Esophagus squamous epithelium (tissue), 5 donors: ENCODE measurements around the gene TMEM218. TPM values are rescaled to one million over a fixed set of nuclear protein-coding genes. Genes with fewer than 3 reads are reported as not detected.

ENCODE experiments used
- DNase-seq: peaks from one replicate; lab custom pipeline; 2025; lab: John Stamatoyannopoulos, UW
- H3K27ac ChIP-seq, 4 donors: fragments of 200-600 bp; sonication (generic); one replicate each; pipeline ENCODE4 v1.5.1; 2016 to 2019; ENCODE audit warnings: mild to moderate bottlenecking in 1 of 4
- H3K27me3 ChIP-seq, 4 donors: fragments of 200-600 bp; sonication (generic); 1 replicate in 3 of 4; 2 replicates in 1 of 4; pipeline versions ENCODE4 v1.5.1 to v1.6.0; 2017 to 2021; ENCODE audit warnings: antibody characterized with exemption in 1 of 4
- H3K36me3 ChIP-seq, 3 donors: fragments of 200-600 bp; sonication (generic); one replicate each; pipeline ENCODE4 v1.5.1; 2016 to 2019
- H3K4me1 ChIP-seq, 3 donors: fragments of 200-600 bp; sonication (generic); one replicate each; pipeline ENCODE4 v1.5.1; 2017 to 2019
- H3K4me3 ChIP-seq, 4 donors: fragments of 200-600 bp; sonication (generic); 1 replicate in 3 of 4; 2 replicates in 1 of 4; pipeline ENCODE4 v1.5.1; 2016 to 2019; ENCODE audit warnings: mild to moderate bottlenecking in 2 of 4, moderate library complexity in 1 of 4
- H3K9me3 ChIP-seq, 3 donors: fragments of 200-600 bp; sonication (generic); one replicate each; pipeline ENCODE4 v1.5.1; 2016 to 2019
- POLR2A ChIP-seq, 4 donors: fragments of 450-650 bp; IDR thresholded peaks; one replicate each; pipeline ENCODE4 v1.6.1; 2017; ENCODE audit warnings: antibody characterized with exemption in 4 of 4, mild to moderate bottlenecking in 4 of 4, moderate library complexity in 3 of 4
- WGBS, 2 donors: methylation state at CpG; one replicate each; pipeline ENCODE4 v1.1.5; 2018; 5-methylcytosine and 5-hydroxymethylcytosine counted together
- intact Hi-C: fragments of 100-400 bp; cut with DNase I; formaldehyde crosslinking; loops from one replicate; pipeline ENCODE4 v1.15.0; 2022
- total RNA-seq, 4 donors: library from RNA; depleted of rRNA; stranded (reverse); fragments of >200 nt; gene quantifications; one replicate each; pipeline ENCODE4 v1.1.0, GENCODE V29; 2016
- TF ChIP-seq, protein P1 (sequence below), 6 experiments: fragments of 450-650 bp in 4 of 6; fragments of 200-600 bp in 2 of 6; sonication (generic) in 2 of 6; IDR thresholded peaks; one replicate each; pipeline ENCODE4 v1.5.1; 2016 to 2019; ENCODE audit warnings: antibody characterized with exemption in 6 of 6, mild to moderate bottlenecking in 4 of 6, moderate library complexity in 4 of 6
- donor health status: DM: yes; HTN: yes; CAD: no.

Gene TMEM218
- total RNA-seq, 4 donors from 2014 or later = 7.5 to 17.3 (median 13.9) TPM

DNA sequence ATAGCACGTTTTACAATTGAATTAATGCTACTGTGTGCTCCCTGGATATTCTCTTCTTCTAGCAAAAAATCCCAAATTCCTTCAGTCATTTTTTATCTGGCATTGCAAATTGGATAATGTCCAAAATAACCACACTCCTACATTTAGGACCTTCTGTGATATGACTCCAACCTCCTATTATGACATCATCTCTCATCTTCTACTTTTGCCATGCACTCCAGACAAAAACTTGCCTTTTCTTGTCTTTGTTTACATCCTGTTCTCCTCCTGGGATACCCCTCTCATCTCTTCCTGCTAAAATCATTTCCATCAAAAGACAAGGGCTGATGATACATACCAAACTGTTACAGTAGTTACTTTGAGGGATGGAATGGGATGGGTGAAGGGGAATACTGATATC lies 20.6 kb upstream of the TMEM218 start:
- H3K4me3 ChIP-seq = no peak overlapping the region
- no peaks in the 10 kb centered on the region for H3K4me1 ChIP-seq
- no peak for DNase-seq
- WGBS, 2 donors = 33 to 85% methylated on average over 1 of the region's 1 CpG
- no peaks in the 10 kb centered on the region for H3K36me3 ChIP-seq
- no peaks in the 10 kb centered on the region for H3K9me3 ChIP-seq
- peaks cover 0 to 10% (median 0%) of the 10 kb centered on the region in 4 donors for H3K27me3 ChIP-seq
- intact Hi-C loops = no loop called here
- TF ChIP-seq, protein P1, sequence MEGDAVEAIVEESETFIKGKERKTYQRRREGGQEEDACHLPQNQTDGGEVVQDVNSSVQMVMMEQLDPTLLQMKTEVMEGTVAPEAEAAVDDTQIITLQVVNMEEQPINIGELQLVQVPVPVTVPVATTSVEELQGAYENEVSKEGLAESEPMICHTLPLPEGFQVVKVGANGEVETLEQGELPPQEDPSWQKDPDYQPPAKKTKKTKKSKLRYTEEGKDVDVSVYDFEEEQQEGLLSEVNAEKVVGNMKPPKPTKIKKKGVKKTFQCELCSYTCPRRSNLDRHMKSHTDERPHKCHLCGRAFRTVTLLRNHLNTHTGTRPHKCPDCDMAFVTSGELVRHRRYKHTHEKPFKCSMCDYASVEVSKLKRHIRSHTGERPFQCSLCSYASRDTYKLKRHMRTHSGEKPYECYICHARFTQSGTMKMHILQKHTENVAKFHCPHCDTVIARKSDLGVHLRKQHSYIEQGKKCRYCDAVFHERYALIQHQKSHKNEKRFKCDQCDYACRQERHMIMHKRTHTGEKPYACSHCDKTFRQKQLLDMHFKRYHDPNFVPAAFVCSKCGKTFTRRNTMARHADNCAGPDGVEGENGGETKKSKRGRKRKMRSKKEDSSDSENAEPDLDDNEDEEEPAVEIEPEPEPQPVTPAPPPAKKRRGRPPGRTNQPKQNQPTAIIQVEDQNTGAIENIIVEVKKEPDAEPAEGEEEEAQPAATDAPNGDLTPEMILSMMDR (IDR thresholded peaks at IDR 0.05) = no peak
- TF ChIP-seq POLR2A (IDR thresholded peaks at IDR 0.05) = no peak
- H3K27ac ChIP-seq = no peak overlapping the region

DNA sequence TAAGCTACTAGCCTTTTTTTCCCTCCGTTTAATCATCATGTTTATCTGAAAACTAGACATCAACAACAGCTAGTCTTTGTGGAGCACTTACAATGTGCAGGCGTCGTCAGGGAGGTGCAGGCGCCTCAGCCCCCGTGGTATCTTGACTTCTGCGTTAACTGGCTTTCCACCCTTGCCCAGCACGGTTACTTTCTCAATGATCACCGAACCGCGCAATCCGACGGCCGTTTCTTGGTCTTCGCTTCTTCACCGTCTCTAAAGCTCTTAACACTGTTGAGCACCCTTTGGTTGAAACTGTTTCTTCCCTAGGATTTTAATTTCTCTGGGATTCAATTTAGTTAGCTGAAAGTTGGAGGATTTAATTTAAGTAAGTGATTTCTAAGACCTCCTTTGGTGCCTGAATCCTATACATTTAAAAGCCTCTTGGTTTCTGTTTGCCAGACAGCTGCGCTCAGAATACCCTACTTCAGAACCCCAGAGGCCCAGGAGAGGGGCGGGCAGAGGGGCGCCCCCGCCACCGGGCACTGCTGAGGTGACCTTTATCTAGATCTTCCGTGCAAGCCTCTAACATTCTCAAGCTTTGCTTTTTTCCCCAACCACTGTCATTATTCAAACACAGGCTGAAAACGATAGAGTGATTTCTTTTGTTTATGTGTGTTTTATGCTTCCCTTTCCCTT lies 18.0 kb upstream of the TMEM218 start:
- Histone ChIP-seq H3K36me3 (no peaks in the 10 kb centered on the region), H3K9me3 (no peaks in the 10 kb centered on the region), H3K4me3 (no peak overlapping the region), H3K4me1 (no peaks in the 10 kb centered on the region), H3K27ac (no peak overlapping the region), H3K27me3 (peaks cover 0 to 28% (median 0%) of the 10 kb centered on the region in 4 donors)
- 77% methylated on average over 22 of the region's 22 CpGs for WGBS, 2 donors
- TF ChIP-seq, protein P1 (IDR thresholded peaks at IDR 0.05) = no peak
- intact Hi-C loops = no loop called here
- no peak for DNase-seq

DNA sequence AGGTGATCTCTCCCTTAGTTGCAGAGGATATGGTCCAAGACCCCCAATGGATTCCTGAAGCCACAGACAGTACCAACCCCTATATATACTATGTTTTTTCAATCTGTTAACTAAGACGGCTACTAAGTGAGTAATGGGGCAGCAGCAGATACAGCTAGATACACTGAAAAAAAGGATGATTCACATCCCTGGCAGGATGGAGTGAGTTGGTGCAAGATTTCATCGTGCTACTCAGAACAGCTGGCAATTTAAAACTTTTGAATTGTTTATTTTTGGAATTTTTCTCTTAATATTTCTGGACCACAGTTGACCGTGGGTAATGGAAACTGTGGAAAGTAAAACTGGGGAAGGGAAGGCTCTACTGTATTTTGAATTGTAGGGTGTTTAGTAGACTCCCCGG lies 17.0 kb upstream of the TMEM218 start:
- Histone ChIP-seq H3K36me3 (no peaks in the 10 kb centered on the region), H3K27ac (no peak overlapping the region), H3K9me3 (no peaks in the 10 kb centered on the region), H3K27me3 (peaks cover 0 to 28% (median 0%) of the 10 kb centered on the region in 4 donors), H3K4me1 (peaks cover 0 to 7% (median 2%) of the 10 kb centered on the region in 3 donors), H3K4me3 (no peak overlapping the region)
- intact Hi-C loops = no loop called here
- no peak for DNase-seq
- WGBS, 2 donors = 57 to 65% methylated on average over 4 of the region's 4 CpGs
- no peak for TF ChIP-seq POLR2A (IDR thresholded peaks at IDR 0.05)
- TF ChIP-seq, protein P1 (IDR thresholded peaks at IDR 0.05) = no peak

DNA sequence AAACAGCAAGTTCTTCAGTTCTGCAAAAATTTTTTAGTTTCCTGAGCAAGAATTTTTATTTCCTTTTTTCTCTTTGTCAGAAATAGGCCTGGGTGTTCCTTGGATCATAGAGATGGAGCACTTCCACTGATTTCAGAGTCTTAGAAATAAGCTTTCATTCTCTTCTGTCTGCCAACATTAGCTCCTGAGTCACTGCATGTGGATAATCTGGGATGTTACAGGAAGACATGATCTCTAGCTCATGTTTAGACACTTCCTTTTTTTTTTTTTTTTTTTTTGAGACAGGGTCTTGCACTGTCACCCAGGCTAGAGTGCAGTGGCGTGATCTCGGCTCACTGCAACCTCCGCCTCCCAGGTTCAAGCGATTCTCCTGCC lies 13.2 kb upstream of the TMEM218 start:
- H3K27ac ChIP-seq = no peak overlapping the region
- no peak for DNase-seq
- TF ChIP-seq POLR2A (IDR thresholded peaks at IDR 0.05) = no peak
- no peak overlapping the region for H3K4me3 ChIP-seq
- intact Hi-C loops = no loop called here
- H3K27me3 ChIP-seq = peaks cover 0 to 28% (median 0%) of the 10 kb centered on the region in 4 donors
- WGBS, 2 donors = 84 to 88% methylated on average over 3 to 4 of the region's 4 CpGs
- no peaks in the 10 kb centered on the region for H3K36me3 ChIP-seq
- no peaks in the 10 kb centered on the region for H3K9me3 ChIP-seq
- peaks cover 0 to 7% (median 2%) of the 10 kb centered on the region in 3 donors for H3K4me1 ChIP-seq

DNA sequence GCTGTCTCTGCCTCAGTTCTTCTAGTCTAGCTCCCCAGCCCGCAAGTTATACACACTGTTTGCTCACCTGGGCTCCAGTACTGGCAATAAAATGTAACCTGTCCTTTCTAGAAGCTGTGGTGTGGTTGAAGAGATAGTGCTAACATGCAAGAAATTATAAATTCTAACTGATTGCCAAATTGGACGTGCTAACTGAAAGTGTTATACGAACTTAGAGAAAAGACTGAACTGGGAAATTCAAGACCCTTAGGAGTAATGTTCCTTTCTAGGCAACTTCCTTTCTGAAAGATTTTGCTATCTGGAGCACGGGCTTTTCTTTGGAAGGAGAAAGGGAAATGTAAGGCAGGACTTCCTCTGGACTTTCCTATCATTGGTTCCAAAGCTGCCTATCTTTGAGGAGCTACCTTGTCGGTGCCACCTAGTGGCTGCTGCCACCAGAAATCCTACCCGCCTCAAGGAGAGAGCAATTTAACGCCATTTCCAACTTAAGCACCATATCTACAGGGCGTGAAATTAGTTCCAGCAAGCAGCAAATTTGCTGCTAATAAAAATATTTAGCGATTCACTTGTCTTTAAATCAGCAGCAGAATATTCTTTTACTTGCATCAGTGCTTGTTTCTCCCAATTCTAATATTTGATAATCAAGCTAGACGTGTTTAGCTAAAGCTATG lies 12.7 kb upstream of the TMEM218 start:
- Histone ChIP-seq H3K9me3 (no peaks in the 10 kb centered on the region), H3K4me1 (peaks cover 0 to 7% (median 2%) of the 10 kb centered on the region in 3 donors), H3K27ac (no peak overlapping the region), H3K27me3 (peaks cover 0 to 29% (median 0%) of the 10 kb centered on the region in 4 donors), H3K36me3 (no peaks in the 10 kb centered on the region), H3K4me3 (no peak overlapping the region)
- 68 to 72% methylated on average over 10 of the region's 10 CpGs for WGBS, 2 donors
- TF ChIP-seq, protein P1 (IDR thresholded peaks at IDR 0.05) = peak in 4 of 6 experiments; percentile 18 to 54 (median 27)
- TF ChIP-seq POLR2A (IDR thresholded peaks at IDR 0.05) = no peak
- no peak for DNase-seq
- intact Hi-C loops = no loop called here
